ENCODE results near the gene CBL.
"Not testable (repeated sequence)": the region's sequence is repeated elsewhere in the genome, so short reads cannot be mapped to it uniquely, and the experiment has no call there.

CBL gene

DNA sequence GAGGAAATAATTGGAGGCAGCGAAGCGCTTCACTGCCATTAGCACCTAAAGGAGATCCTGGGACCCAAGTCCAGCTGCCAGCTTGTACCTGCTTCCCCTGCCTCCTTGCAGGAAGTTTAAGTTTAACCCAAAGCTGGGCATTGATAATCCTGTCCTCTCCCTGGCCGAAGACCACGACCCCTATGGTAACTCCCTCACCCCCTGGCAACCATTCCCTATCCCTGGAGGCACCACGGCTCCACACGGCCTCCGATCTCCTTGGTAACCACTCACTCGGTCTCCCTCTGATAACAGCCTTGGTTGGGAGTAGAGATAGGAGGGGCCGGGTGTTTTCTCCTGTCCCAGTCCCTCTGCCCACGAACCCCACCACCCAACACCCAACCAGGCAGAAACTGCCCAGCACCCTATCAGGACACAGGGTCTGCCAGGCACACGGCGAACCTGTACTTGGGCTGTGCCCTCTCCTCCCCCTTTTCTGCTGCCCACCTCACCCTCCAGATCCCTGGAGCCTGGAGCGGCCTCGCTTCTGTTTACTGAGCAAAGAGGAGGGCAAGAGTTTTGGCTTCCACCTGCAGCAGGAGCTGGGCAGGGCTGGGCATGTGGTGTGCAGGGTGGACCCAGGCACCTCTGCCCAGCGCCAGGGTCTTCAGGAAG is 20.0 kb upstream of the CBL start:
- DNase-seq (ENCODE audit: low read depth in 2 of 2), result no peak

DNA sequence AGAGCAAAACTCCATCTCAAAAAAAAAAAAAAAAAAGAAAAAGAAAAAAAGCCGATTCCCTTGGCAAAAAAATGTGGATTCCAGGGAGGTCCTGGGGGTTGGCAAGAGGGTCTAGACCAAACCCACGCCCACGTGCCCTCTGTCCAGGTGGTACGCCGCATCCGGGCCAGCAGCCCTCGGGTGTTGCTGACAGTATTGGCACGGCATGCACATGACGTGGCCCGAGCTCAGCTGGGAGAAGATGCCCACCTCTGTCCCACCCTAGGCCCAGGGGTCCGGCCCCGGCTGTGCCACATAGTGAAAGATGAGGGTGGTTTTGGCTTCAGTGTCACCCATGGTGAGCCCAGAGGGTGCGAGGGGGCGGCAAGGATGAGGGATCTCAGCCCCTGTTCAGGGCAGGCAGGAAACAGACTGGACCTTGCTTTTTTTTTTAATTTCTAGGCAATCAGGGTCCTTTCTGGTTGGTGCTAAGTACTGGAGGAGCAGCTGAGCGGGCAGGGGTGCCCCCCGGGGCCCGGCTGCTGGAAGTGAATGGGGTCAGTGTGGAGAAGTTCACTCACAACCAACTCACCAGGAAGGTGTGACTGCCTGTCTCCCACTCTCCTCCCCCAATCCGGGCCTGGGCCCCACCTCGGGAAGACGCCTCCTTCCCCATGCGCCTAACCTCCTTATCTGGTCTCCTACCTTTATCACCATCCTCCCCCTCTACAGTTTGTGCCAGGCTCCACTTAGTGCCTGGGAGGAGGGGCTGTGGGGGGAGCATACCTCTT is 18.8 kb upstream of the CBL start:
- DNase-seq (ENCODE audit: low read depth in 2 of 2), result no peak

DNA sequence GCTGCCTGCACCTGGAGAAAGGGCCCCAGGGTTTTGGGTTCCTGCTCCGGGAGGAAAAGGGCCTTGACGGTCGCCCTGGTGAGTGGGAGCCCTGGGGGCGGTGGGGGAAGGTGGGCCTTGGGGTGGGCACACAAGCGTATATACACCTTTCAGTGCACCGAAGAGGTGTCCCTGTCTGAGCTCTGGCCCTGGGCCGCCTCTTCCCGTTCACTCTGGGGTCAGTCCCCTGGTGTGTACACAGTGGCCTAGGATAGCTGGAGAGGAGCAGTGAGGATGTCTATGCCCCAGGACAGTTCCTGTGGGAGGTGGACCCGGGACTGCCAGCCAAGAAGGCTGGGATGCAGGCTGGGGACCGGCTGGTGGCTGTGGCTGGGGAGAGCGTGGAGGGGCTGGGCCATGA is 18.1 kb upstream of the CBL start:
- DNase-seq (ENCODE audit: low read depth in 2 of 2), result no peak

DNA sequence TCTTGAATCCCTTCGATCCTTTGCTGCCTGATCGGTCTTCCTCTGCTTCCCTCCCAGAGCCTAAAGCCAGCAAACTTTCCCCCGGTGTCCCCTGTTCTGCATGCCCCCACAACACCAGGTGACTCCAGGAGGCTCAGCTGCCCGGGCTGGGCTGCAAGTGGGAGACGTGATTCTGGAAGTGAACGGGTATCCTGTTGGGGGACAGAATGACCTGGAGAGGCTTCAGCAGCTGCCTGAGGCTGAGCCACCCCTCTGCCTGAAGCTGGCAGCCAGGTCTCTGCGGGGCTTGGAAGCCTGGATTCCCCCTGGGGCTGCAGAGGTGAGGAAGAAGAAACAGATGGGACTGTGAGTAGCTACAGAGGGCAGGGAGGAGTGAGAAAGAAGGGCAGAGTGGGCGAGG is 17.3 kb upstream of the CBL start:
- DNase-seq (ENCODE audit: low read depth in 2 of 2), result no peak

DNA sequence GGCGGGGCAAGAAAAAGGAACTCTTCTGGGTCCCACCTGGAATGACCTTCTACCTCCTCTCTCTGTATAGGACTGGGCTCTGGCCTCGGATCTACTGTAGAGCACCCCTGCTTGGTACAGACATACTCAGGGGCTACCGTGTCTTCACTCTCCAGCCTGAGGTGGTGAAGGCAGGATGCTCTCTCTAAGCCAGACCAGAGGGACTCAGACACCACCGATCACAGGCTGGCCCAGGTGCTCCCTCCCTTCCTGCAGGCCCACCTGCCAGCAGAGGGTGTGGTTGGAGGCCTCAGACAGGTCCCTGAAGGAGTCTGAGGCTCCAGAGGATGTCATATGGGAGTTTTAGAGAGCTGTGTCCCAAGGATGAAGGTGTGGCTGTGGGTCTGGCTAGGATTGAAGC is 16.7 kb upstream of the CBL start:
- no peak for DNase-seq (ENCODE audit: low read depth in 2 of 2)

DNA sequence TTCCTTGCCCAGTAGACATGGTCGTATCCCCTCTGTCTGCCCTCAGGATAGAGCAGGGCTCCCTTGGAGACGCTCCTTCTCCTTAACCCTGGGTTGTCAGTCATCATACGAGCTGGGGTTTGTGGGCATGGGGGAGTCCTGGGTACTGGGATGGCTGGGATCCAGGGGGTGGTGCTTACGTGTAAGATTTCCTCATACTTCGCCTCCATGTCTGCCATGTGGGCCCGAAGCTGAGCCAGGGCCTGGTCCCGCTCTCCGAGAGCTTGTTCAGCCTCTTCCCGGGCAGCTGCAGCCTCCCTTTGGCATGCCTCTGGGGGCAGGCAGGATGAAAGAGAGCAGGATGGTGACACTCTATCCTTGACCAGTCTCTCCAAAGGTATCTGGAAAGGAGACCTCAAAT is 15.6 kb upstream of the CBL start:
- no peak for DNase-seq (ENCODE audit: low read depth in 2 of 2)

DNA sequence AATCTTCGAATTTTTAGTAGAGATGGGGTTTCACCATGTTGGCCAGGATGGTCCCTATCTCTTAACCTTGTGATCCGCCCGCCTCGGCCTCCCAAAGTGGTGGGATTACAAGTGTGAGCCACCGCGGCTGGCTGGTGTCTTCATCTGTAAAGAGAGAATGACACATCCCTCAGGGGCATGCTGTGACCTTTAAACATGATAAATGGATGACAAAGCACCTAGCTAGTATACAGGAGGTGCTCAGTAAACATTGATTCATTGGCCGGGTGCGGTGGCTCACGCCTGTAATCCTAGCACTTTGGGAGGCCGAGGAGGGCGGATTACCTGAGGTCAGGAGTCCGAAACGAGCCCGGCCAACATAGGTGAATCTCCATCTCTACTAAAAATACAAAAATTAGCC is 14.9 kb upstream of the CBL start:
- DNase-seq (ENCODE audit: low read depth in 2 of 2), result not testable (repeated sequence)

DNA sequence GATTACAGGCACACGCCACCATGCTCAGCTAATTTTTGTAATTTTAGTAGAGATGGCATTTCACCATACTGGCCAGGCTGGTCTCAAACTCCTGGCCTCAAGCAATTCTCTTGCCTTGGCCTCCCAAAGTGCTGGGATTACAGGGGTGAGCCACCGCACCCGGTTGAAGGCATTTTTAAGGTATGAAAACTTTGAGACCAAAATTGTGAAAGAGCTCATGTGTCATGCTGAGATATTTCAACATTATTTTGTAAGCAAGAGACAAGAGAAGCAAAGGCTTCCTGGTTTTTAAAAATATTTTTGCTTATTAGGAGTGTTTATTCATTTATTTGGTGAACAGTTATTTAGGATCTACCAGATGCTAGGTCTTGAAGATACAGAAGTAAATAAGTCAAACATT is 14.0 kb upstream of the CBL start:
- no peak for DNase-seq (ENCODE audit: low read depth in 2 of 2)

DNA sequence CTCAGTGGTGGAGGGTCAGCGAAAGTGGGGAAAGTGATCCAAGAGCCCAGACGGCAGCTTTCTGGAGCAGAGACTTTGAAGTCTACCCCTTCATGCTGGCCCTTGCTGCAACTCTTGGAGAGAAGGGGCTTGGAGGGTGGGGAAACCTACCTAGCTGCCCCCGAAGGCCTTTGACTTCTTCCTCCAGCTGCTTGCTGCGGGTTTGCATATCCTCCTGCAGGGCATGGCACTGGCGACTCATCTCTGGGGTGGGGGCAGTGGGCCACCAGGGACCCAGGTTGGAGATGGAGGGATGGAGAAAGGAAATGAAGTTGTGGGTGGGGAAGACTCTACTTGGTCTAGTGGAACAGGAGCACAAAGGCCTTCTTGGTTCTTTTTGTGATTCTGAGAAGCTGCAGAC is 13.1 kb upstream of the CBL start:
- no peak for DNase-seq (ENCODE audit: low read depth in 2 of 2)

DNA sequence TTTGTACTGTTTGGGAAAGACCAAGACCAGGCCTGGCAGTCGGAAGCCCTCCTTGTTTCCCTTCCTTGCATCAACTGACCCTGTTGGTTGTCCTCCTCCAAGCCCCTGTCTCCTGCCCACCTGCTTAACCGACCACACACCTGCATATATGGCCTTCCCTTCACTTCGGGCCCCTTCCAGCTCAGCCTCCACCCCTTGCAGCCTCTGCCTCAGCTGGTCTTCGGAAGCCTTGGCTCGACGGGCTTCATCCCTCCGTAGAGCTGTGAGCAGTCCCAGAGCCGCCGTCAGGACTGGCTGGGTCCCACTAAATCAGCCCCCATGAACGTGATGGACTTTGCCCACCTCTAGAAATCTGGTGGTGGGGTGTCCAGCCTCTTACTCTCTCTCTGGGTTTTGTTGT is 12.5 kb upstream of the CBL start:
- no peak for DNase-seq (ENCODE audit: low read depth in 2 of 2)

DNA sequence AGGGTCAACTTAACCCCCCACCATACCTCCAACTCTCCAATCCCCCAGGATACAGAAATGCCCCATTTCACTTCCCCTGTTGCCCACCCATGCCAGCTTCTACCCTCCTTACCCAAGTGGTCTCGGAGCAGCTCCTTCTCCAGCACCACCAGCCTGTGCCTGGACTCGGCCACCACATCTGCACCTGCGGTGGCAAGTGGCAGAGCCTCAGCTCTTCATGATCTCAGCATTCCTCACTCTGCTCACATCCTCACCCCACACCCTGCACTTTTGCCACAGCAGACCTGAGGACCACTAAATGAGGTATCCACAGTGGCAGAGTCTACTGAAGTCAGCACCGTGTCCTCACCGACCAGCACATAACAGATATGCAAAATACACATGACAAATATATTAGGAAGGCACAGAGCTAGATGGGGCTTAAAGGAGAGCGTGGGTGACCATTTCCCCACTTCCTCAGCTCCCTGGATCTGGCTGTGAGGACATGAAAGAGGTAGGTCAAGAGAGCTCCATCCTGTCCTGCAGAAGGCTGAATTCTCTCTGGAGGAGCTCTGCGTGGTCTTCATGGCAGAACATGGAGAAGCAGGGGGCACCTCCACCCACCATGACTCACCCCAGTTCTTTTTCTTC is 11.2 kb upstream of the CBL start:
- DNase-seq (ENCODE audit: low read depth in 2 of 2), result no peak

DNA sequence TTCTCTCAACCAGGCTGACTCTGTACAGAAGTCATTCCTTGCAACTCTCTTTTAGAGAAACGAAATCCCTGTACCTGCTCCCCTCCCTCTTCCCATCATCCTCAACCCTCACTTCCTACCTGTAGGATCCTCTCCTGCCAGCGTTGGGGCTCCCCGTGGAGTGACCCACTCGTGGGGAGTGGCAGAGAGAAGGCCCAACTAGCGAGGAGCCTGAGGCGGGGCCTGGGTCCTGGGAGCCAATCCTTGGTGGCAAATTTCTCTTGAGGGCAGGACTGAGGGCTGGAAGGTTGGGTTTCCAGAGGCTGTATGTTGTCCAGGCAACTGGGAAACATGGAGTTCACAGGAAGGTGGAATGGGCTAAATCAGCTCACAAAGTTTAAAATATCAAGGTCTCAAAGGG is 10.5 kb upstream of the CBL start:
- DNase-seq (ENCODE audit: low read depth in 2 of 2), result no peak

DNA sequence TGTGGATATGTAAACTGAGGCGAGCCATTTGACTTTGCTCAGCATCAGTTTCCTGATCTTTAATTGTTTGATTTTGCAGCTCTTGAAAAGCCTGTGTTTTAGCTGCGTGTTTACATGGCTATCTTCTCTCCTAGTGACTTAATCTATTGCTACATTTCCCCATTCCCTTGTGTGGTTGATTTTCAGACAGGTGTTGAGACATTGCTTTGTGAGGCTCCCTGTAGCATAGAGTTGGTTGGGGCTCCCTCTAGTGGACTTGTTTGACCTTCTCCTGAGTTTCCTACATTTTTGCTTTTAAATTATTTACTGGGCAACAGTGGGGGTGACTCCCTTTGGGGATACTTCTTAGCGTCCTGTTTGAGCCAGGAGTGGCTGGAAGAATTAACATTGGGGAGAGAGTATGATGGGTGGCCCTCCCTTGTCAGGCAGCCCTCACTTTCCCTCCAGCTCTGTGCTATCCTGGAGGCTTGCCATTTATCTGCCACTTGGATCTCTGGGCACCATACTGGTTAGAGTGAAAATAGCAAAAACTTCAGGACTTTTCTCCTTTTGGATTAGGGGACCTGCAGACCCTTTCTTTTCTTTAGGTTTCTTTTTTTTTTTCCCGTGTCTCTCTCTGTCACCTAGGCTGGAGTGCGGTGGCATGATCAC is 9.2 kb upstream of the CBL start:
- peak; percentile 17 to 49 for DNase-seq (ENCODE audit: low read depth in 2 of 2)

DNA sequence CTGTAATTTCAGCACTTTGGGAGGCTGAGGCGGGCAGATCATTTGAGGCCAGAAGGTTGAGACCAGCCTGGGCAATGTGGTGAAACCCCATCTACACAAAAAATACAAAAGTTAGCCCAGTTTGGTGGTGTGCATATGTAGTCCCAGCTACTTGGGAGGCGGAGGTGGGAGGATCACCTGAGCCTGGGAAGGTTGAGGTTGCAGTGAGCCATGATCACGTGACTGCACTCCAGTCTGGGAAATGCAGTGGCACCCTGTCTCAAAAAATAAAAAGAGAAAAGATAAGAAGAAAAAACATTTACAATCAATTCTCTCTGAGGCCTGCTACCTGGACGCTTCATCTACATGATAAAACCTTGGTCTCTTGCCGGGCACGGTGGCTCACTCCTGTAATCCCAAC is 7.2 kb upstream of the CBL start:
- no peak for DNase-seq (ENCODE audit: low read depth in 2 of 2)

DNA sequence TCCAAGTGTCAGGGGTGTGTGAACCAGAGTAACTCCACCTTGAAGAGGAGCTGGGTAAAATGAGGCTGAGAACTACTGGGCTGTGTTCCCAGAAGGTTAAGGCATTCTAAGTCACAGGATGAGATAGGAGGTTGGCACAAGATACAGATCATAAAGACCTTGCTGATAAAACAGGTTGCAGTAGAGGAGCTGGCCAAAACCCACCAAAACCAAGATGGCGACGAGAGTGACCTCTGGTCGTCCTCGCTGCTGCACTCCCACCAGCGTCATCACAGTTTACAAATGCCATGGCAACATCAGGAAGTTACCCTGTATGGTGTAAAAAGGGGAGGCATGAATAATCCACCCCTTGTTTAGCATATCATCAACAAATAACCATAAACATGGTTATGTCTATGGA is 4.9 kb upstream of the CBL start:
- not testable (repeated sequence) for DNase-seq (ENCODE audit: low read depth in 2 of 2)

DNA sequence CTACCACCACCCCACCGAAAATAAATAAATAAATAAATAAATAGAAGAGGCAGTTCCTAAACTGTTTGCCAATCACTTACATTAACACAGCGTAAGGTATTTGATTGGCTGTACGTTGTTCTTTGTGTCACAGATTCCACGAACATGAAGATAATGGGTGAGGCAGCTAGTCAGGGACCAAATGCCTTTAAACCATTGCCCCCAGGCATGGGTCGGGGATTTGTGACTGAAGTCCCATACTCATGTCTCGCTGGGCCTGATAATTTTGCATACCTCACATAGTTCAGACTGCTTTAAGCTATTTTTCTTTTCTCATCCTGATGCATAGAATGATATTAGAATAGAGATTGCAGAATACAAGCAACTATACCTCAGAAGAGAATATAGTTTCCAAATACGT is 3.6 kb upstream of the CBL start:
- no peak for DNase-seq (ENCODE audit: low read depth in 2 of 2)

DNA sequence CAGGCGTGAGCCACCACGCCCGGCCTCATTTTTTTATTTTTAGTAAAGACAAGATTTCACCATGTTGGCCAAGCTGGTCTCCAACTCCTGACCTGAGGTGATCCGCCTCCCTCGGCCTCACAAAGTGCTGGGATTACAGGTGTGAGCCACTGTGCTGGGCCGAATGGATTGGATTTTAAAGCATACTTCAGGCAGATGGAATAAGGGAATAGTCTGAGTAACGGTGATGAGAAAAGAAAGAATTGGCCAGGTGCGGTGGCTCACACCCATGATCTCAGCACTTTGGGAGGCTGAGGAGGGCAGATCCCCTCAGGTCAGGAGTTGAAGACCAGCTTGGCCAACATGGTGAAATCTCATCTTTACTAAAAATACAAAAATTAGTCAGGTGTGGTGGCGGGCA is 2.1 kb upstream of the CBL start:
- no peak for DNase-seq (ENCODE audit: low read depth in 2 of 2)

DNA sequence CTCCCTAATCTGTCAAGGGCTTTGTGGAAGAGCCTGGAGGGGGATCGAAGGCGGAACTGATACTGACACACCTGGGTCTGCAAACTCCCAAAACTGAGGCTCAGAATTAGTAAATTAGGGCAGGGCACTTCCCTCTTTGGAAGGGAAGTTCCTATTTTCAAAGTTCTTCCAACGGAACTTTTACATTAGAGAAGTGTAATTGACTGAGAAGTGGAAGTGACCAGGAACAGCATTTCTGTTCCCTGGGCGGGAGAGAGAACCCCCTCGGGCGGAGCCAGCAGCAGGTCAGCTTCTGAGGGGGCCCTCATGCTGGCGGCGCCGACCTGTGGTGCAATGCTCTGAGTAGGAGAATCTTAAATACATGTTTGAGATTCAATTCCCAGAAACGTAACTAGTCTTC is 1.1 kb upstream of the CBL start:
- no peak for DNase-seq (ENCODE audit: low read depth in 2 of 2)

DNA sequence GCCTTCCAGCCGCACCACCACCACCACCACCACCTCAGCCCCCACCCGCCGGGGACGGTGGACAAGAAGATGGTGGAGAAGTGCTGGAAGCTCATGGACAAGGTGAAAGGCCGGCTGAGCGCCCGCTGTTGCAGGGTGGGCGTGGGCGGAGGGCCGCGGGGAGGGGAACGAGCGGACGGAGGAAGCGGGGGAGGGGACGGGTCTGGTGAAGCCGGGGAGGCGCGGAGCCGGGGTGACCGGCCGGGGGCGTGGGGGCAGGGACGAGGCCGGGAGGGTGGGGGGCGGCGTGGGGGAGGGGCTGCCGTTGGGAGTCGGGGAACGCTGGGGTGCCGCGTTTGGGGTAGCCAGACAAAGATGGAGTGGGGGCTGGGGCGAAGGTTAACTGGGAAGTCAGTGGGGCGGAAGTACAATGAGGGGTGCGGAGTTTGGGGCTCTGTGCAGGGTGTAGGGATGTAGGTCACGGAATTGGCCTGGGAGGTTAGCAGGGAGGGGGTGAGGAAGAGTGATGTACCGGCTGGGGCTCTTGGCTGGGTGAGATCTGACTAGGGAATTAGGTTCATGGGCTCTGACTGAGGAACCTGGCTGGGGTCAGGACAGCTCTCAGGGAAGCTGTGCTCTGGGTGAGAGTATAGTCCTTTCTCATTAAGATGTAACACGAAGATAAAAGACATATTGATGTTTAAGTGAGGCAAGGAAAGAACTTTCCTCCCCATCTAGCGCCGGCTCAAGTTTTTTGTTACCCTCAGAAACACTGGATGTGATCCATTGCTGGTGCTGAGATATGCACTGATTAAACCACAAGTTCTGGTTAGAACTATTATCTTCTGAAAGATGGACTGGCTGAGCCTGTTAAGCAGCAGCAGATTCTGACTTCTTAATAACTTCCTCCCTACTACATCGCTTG is 624 bp downstream of the CBL start:
- DNase-seq (ENCODE audit: low read depth in 2 of 2), result peak in 1 of 2 donors; percentile 24

DNA sequence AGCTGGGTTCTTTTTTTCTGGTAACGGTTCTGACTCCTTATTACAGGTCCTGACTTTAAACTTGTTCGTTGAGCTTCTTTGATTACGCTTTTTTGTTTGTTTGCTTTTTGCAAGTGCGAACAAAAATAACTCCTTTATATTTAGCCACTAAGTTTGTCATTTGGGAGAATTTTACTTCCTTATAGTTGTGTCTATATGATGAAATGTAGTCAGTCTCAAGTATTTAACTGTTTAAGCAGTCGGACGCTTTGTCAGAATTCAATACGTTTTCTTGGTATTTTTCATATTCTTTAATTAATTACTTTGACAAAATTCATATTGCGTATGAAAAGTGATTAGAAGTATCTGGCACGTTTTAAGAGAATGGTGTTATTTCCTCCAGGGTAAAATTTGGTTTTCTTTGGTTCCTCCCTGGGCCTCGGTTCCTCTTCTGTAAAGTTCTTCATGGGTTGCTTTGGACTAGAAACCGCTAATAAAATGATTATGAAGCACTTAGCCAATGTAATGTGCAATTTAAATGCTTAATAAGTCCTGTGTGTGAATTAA is 1.3 kb downstream of the CBL start:
- DNase-seq (ENCODE audit: low read depth in 2 of 2), result no peak

DNA sequence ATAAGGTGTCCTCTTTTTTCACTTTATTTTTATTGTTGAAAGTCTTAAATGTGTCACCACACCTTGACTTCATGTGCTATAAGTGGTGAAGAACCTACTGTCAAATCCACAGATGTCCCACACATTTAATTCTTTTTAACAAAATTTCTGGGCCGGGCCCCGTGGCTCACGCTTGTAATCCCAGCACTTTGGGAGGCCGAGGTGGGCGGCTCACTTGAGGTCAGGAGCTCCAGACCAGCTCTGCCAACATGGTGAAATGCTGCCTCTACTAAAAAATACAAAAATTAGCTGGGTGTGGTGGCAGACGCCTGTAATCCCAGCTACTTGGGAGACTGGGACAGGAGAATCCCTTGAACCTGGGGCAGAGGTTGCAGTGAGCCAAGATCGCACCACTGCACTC is 3.0 kb downstream of the CBL start:
- no peak for DNase-seq (ENCODE audit: low read depth in 2 of 2)

Measured in stimulated activated CD4-positive, alpha-beta T cell treated with anti-CD3 and anti-CD28 coated beads, Interleukin-1b, Interleukin-23, amount 100 ng/mL, for 1 hour (primary cell).